ENCODE results near the gene DICER1.
"Not testable (repeated sequence)": the region's sequence is repeated elsewhere in the genome, so short reads cannot be mapped to it uniquely, and the experiment has no call there.

Gene DICER1

DNA sequence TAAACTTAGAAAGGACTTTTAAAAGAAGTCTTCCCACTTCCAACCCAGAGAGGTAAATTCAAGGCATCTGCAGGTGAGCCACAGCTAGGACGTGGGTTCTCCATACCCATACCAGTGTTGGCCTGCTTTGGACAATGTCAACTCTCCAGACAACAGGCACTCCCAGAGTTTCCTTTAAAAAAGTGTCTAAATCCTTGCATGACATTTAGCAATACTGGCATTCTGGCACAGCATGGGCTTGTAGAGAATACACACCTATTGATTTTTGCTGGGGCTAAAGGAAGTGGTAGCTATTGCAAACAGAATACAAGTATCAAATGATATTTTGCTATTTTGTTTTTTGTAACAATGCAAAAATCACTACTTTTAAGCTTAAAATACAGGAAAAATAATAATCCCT lies 25.8 kb upstream of the DICER1 start:
- in situ Hi-C loops (cut with HindIII; ENCODE audit: low pct_unique_long_range_greater_than_20kb, low sequenced_read_pairs): no loop called here
- no peak for DNase-seq (ENCODE audit: low read depth in 1 of 2, low spot score in 1 of 2)
- TF ChIP-seq JUND (IDR thresholded peaks at IDR 0.05; ENCODE audit: low read depth): no peak

DNA sequence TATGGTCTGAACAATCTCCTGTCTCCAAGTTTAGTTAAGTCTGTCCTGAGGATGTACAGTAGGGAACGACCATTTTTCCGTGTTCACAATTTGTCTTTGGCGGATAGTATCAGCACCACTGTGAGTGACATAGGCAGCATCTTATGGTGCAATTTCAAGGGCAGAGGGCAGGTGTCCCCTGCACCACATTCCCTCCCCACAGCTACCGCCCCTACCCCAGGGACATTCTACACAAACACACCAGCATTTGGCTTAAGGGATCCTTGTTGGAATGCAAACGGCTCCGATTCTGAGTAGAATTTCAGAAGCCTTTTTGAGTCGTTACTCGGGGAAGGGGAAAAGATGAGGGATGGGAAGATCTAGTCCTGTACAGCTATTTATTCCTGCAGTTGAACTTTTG lies 25.1 kb upstream of the DICER1 start:
- in situ Hi-C loops (cut with HindIII; ENCODE audit: low pct_unique_long_range_greater_than_20kb, low sequenced_read_pairs): no loop called here
- TF ChIP-seq JUND (IDR thresholded peaks at IDR 0.05; ENCODE audit: low read depth): no peak
- no peak for DNase-seq (ENCODE audit: low read depth in 1 of 2, low spot score in 1 of 2)

DNA sequence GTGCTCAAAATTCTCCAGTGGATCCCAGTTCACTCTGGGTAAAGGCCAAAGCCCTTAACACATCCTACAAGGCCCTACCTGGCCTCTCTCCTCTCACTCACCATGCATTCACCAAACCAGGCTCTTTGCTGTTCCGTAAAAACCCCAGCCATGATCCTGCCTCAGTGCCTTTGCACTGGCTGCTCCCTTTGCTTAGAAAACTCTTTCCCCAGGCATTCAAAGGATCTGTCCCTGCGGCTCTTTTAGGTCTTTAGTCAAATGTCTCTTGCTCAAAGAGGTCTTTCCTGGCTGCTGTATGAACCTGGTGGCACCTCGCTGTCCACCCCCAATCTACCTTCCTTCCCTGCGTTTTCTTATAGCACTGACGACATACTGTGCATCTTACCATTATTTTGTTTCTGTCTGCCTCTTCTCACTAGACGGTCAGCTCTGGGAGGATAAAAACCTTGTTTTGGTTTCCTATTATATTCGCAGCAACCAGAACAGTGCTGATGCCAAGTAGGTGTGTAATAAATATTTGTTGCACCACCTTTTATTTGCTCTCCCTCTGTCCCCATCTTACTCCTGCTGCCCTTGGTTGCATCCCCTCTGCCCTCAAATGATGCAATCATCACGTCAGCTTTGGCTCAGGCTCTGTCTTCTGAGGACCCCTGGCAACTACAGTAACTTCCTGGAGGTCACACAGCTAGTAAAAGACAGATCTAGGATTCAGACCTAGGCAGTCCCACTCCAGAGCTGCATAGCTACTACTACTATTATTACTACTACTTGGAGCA lies 23.8 kb upstream of the DICER1 start:
- in situ Hi-C loops (cut with HindIII; ENCODE audit: low pct_unique_long_range_greater_than_20kb, low sequenced_read_pairs): no loop called here

DNA sequence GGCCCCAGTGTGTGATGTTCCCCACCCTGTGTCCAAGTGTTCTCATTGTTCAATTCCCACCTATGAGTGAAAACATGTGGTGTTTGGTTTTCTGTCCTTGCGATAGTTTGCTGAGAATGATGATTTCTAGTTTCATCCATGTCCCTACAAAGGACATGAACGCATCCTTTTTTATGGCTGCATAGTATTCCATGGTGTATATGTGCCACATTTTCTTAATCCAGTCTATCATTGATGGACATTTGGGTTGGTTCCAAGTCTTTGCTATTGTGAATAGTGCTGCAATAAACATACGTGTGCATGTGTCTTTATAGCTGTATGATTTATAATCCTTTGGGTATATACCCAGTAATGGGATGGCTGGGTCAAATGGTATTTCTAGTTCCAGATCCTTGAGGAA lies 18.3 kb upstream of the DICER1 start:
- DNase-seq (ENCODE audit: low read depth in 1 of 2, low spot score in 1 of 2); in situ Hi-C loops (cut with HindIII; ENCODE audit: low pct_unique_long_range_greater_than_20kb, low sequenced_read_pairs): not testable (repeated sequence)

More for the DNA sequence above, 23.8 kb upstream of the DICER1 start:
- no peak for TF ChIP-seq JUND (IDR thresholded peaks at IDR 0.05; ENCODE audit: low read depth)
- DNase-seq (ENCODE audit: low read depth in 1 of 2, low spot score in 1 of 2): no peak

DNA sequence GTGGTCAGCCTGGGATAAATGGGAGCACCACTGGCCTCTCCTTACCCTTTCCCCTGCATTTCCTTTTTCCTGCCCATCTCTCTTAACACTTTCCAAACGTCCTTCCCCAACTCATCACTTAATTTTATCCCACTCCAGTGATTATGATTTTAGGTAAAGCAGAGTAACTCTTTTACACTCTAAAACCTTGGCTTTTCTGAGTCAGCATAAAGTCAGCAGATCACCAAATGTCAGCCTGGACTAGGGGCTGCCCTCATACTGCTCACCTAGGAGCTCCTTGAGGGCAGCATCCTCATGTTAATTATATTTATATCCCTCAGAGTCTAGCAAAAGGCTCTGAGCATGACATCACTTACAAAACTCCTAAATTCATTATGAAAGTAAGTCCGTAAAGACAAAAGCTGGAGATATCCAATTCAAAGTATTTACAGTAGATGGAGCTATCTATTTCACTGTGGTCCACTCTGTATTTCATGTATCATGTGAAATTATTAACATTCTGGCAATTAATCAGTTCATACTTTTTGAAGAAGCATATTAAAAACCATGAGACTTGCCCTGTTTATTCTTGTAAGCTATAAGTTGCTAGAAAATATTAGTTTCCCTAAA lies 17.0 kb upstream of the DICER1 start:
- in situ Hi-C loops (cut with HindIII; ENCODE audit: low pct_unique_long_range_greater_than_20kb, low sequenced_read_pairs): no loop called here
- no peak for TF ChIP-seq JUND (IDR thresholded peaks at IDR 0.05; ENCODE audit: low read depth)
- DNase-seq (ENCODE audit: low read depth in 1 of 2, low spot score in 1 of 2): no peak

DNA sequence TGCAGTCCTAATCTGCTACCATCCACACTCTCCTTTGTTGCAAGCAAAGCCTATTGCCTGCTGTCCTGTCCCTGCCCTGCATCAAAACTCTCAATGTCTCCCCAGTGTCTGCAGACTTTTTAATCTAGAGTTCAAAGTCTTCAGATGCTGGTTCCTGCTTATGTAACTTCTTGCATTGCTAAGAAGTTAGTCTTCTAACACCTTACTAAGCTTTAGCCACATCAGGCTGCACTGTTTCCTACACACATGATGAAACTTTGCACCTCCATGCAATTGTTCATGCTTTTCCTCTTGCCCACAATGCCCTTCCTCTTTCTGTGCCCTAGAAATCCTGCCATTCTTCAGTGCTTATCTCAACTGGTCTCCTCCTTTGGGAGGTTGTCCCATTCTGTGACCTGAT lies 16.2 kb upstream of the DICER1 start:
- in situ Hi-C loops (cut with HindIII; ENCODE audit: low pct_unique_long_range_greater_than_20kb, low sequenced_read_pairs): no loop called here
- DNase-seq (ENCODE audit: low read depth in 1 of 2, low spot score in 1 of 2): no peak
- TF ChIP-seq JUND (IDR thresholded peaks at IDR 0.05; ENCODE audit: low read depth): no peak

DNA sequence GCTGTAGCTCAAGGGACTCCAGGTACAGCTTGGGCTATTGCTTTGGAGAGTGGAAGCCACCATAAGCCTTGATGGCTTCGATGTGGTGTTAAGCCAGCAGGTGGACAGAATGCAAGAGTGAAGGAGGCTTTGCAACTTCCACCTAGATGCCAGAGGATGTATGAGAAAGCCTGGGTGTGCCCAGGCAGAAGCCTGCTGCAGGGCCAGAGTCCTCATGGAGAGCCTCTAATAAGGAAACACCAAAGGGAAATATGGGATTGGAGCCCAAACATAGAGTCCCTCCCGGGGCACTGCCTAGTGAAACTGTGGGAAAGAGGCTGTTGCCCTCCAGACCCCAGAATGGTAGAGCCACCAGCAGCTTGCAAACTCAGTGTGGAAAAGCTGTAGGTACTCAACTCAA lies 9.8 kb upstream of the DICER1 start:
- in situ Hi-C loops (cut with HindIII; ENCODE audit: low pct_unique_long_range_greater_than_20kb, low sequenced_read_pairs): no loop called here
- TF ChIP-seq JUND (IDR thresholded peaks at IDR 0.05; ENCODE audit: low read depth): no peak
- no peak for DNase-seq (ENCODE audit: low read depth in 1 of 2, low spot score in 1 of 2)

DNA sequence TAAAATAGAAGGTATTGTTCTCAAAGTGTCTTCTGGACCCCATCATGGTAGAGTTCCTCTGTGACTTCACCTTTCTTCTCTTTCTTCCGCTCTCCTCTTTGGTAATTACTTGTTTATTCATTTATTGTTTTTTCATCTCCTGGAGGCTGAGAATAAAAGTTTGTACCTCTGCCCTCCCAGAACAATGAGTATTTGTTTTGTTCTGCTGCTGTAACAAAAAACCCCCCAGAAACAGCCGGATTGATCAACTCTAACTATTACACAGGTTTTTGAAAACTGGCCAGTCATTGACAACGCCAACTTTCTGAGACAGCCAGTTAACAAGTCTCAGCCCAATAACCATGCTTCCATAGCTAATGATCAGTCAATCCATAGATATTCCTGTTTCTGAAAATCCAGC lies 8.2 kb upstream of the DICER1 start:
- no peak for DNase-seq (ENCODE audit: low read depth in 1 of 2, low spot score in 1 of 2)
- TF ChIP-seq JUND (IDR thresholded peaks at IDR 0.05; ENCODE audit: low read depth): no peak
- in situ Hi-C loops (cut with HindIII; ENCODE audit: low pct_unique_long_range_greater_than_20kb, low sequenced_read_pairs): no loop called here

DNA sequence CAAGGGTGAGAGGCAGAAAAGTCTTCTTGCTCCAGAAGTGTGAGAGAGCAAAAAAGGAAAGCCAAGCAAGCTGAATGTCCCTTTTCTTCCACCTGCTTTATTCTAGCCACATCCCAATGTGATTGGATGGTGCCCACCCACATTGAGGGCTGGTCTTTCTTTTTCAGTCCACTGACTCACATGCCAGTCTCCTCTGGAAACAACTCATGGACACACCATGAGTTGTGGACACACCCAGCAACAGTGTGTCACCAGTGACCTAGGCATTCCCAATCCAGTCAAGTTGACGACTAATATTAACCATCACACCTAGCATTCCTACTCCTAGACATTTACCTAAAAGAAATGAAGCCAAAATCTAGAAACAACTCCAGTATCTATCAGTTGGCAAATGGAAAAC lies 7.2 kb upstream of the DICER1 start:
- no peak for DNase-seq (ENCODE audit: low read depth in 1 of 2, low spot score in 1 of 2)
- in situ Hi-C loops (cut with HindIII; ENCODE audit: low pct_unique_long_range_greater_than_20kb, low sequenced_read_pairs): no loop called here
- TF ChIP-seq JUND (IDR thresholded peaks at IDR 0.05; ENCODE audit: low read depth): no peak

DNA sequence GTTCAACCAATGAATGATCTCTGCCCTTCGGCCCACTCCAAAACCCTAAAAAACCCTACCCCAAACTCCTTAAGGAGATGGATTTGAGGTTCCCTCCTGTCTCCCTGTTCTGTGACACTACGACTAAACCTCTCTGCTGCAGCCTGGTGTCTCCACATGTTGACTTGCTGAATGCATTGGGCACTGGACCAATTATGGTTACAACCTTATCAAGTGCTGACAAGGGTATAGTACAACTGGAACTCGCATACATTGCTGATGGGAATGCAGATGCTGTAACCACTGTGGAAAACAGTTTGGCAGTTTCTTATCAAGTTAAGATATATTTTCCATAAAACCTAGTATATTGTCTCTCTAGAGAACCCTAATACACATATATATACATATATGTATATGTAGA lies 6.3 kb upstream of the DICER1 start:
- no peak for DNase-seq (ENCODE audit: low read depth in 1 of 2, low spot score in 1 of 2)
- no peak for TF ChIP-seq JUND (IDR thresholded peaks at IDR 0.05; ENCODE audit: low read depth)
- in situ Hi-C loops (cut with HindIII; ENCODE audit: low pct_unique_long_range_greater_than_20kb, low sequenced_read_pairs): no loop called here

DNA sequence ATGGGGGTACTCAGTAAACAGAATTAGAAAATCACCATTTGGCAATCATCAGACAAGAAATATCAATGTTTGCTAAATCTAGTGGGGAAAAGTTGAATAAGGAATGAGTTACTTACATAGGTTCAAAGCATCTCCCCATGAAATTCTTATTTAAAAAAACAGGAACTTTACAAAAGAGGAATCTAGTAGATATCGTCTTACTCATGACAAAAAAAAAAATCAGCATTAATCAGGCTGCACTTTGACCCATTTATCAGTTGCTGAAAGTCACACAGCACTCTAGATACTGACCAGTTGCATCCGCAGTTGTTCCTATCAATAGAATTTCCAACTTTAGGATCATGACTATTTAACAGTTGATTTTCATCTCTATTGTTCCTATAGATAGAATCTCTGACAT lies 5.8 kb upstream of the DICER1 start:
- DNase-seq (ENCODE audit: low read depth in 1 of 2, low spot score in 1 of 2): no peak
- in situ Hi-C loops (cut with HindIII; ENCODE audit: low pct_unique_long_range_greater_than_20kb, low sequenced_read_pairs): no loop called here
- no peak for TF ChIP-seq JUND (IDR thresholded peaks at IDR 0.05; ENCODE audit: low read depth)

DNA sequence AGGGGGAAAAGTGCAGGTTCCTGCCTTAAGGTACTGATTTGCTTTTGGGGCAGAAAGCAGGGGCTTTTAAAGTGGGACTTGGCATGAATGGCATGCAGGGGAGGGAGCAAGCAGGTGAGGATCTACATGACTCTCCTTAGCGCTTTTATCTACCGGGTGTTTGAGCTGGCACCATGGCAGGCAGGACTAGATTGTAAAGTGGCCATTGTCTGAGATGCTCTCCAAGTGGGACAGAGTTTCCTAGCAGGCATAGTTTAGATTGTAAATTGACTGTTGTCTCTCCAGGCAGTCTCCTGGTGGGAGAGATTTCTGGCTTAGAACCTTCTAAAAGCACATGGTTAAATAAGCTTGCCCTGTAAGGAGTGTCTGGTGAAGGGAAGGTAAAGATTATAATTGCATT lies 5.3 kb upstream of the DICER1 start:
- no peak for DNase-seq (ENCODE audit: low read depth in 1 of 2, low spot score in 1 of 2)
- in situ Hi-C loops (cut with HindIII; ENCODE audit: low pct_unique_long_range_greater_than_20kb, low sequenced_read_pairs): no loop called here
- TF ChIP-seq JUND (IDR thresholded peaks at IDR 0.05; ENCODE audit: low read depth): no peak

DNA sequence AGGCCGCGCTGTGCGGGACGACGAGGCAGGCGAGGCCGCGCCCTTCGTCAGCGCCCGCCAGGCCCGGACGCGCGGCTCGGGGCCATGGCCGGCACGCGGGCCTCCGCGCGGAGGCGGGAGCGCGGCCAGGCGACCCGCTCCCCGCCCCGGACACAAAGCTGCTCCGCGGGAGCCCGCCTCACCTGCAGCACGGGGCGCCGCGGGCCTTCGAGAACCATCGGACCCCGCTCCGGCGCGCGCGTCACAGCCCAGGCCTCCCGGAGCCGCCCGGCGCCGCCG lies 342 bp downstream of the DICER1 start:
- in situ Hi-C loops (cut with HindIII; ENCODE audit: low pct_unique_long_range_greater_than_20kb, low sequenced_read_pairs): no loop called here
- TF ChIP-seq JUND (IDR thresholded peaks at IDR 0.05; ENCODE audit: low read depth): no peak
- DNase-seq (ENCODE audit: low read depth in 1 of 2, low spot score in 1 of 2): no peak

All from T47D (cell line).